ENCODE results near the gene RRAS2.

The RRAS2 gene

GRCh38 chr11:14335712-14336111, 23.3 kb downstream of the RRAS2 start:
- DNase-seq = no peak

- no peak for DNase-seq
Measured at GRCh38 chr11:14334893-14335292, 24.1 kb downstream of the RRAS2 start.

GRCh38 chr11:14334192-14334591, 24.8 kb downstream of the RRAS2 start:
- no peak for DNase-seq

- no peak for DNase-seq
Measured at GRCh38 chr11:14331476-14332136, 27.4 kb downstream of the RRAS2 start.

GRCh38 chr11:14330881-14331280, 28.1 kb downstream of the RRAS2 start:
- DNase-seq = no peak

- no peak for DNase-seq
Measured at GRCh38 chr11:14329702-14330101, 29.3 kb downstream of the RRAS2 start.

- DNase-seq = no peak
Measured at GRCh38 chr11:14327116-14327515, 31.9 kb downstream of the RRAS2 start.

- DNase-seq = no peak
Measured at GRCh38 chr11:14323118-14323676, 35.8 kb downstream of the RRAS2 start.

GRCh38 chr11:14322510-14322909, 36.5 kb downstream of the RRAS2 start:
- DNase-seq = no peak

GRCh38 chr11:14320020-14320419, 39.0 kb downstream of the RRAS2 start:
- no peak for DNase-seq

GRCh38 chr11:14318581-14318981, 40.4 kb downstream of the RRAS2 start:
- DNase-seq = no peak

- DNase-seq = no peak
Measured at GRCh38 chr11:14317659-14318325, 41.2 kb downstream of the RRAS2 start.

GRCh38 chr11:14315130-14315529, 43.9 kb downstream of the RRAS2 start:
- no peak for DNase-seq

GRCh38 chr11:14314127-14314526, 44.9 kb downstream of the RRAS2 start:
- no peak for DNase-seq

GRCh38 chr11:14312736-14313438, 46.1 kb downstream of the RRAS2 start:
- no peak for DNase-seq

- DNase-seq = no peak
Measured at GRCh38 chr11:14310679-14311078, 48.3 kb downstream of the RRAS2 start.

- DNase-seq = no peak
Measured at GRCh38 chr11:14309425-14310192, 49.4 kb downstream of the RRAS2 start.

GRCh38 chr11:14308897-14309387, 50.0 kb downstream of the RRAS2 start:
- no peak for DNase-seq

- peak; percentile 12 for DNase-seq
Measured at GRCh38 chr11:14308114-14308896, 50.7 kb downstream of the RRAS2 start.

- no peak for DNase-seq
Measured at GRCh38 chr11:14306481-14306880, 52.5 kb downstream of the RRAS2 start.

- no peak for DNase-seq
Measured at GRCh38 chr11:14305649-14306048, 53.3 kb downstream of the RRAS2 start.

GRCh38 chr11:14304601-14305000, 54.4 kb downstream of the RRAS2 start:
- no peak for DNase-seq
